Immature natural killer cell (primary cell): ENCODE results near the gene CTSO. TPM values are rescaled to one million over a fixed set of nuclear protein-coding genes. Genes with fewer than 3 reads are reported as not detected.
A peak's percentile ranks its signal among the peaks of the same experiment; 100 is the strongest.
"Not testable (repeated sequence)": the region's sequence is repeated elsewhere in the genome, so short reads cannot be mapped to it uniquely, and the experiment has no call there.

Source experiments
- DNase-seq, 3 donors: peaks; one replicate each; pipeline ENCODE4 v3.0.0; 2022; ENCODE audit warnings: mixed read lengths in 1 of 3
- H3K27ac Mint-ChIP-seq, 6 donors: one replicate each; pipeline ENCODE4 v1.8.0; 2020; ENCODE audit warnings: mixed read lengths in 6 of 6, mild to moderate bottlenecking in 5 of 6, inconsistent platforms in 4 of 6, moderate library complexity in 3 of 6
- H3K27me3 Mint-ChIP-seq, 3 donors: one replicate each; pipeline ENCODE4 v1.8.0; 2020 to 2021; ENCODE audit warnings: low read depth in 3 of 3, mild to moderate bottlenecking in 3 of 3, mixed read lengths in 3 of 3, moderate library complexity in 3 of 3, inconsistent platforms in 1 of 3
- H3K36me3 Mint-ChIP-seq, 3 donors: one replicate each; pipeline ENCODE4 v1.8.0; 2020; ENCODE audit warnings: mixed read lengths in 3 of 3, inconsistent platforms in 2 of 3, mild to moderate bottlenecking in 2 of 3
- H3K4me1 Mint-ChIP-seq, 2 donors: one replicate each; pipeline ENCODE4 v1.8.0; 2020; ENCODE audit warnings: inconsistent platforms in 2 of 2, mild to moderate bottlenecking in 2 of 2, mixed read lengths in 2 of 2, moderate library complexity in 1 of 2
- H3K4me3 Mint-ChIP-seq, 5 donors: one replicate each; pipeline ENCODE4 v1.8.0; 2020; ENCODE audit warnings: mild to moderate bottlenecking in 5 of 5, mixed read lengths in 5 of 5, inconsistent platforms in 3 of 5, moderate library complexity in 3 of 5
- H3K9me3 Mint-ChIP-seq, 6 donors: one replicate each; pipeline ENCODE4 v1.8.0; 2020; ENCODE audit warnings: mild to moderate bottlenecking in 6 of 6, mixed read lengths in 6 of 6, inconsistent platforms in 4 of 6, moderate library complexity in 3 of 6
- polyA plus RNA-seq, 3 donors: library from polyadenylated mRNA; unstranded; fragments of 300-500 nt; fragmentation: Illumina TruSeq; gene quantifications; one replicate each; pipeline ENCODE4 v1.2.3, GENCODE V29; 2021

The CTSO gene
- polyA plus RNA-seq, 3 donors from 2014 or later = 44.7 to 88.0 (median 58.1) TPM

DNA sequence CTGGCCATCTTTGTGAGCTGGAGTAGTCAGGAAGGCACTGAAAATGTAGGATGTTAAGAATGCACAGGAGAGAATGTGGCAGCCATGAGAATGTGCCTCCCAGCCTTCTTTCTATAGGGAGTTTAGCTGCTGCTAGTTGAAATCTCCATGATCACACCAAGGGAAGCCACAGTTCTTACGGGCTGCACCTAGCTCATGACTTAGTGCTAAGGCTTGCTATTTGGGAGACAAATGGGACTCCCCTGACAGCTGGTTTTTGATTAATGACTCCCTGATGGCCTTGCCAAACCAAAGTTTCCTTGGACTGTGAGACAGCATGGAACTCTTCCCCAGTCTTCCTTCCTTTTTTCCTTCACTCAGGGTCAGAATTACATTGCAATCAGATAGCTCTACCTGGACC lies 9.2 kb downstream of the CTSO start:
- Mint-ChIP-seq H3K27ac (no peak overlapping the region), H3K27me3 (no peaks in the 10 kb centered on the region), H3K4me1 (peaks cover 0 to 3% of the 10 kb centered on the region in 2 donors), H3K9me3 (no peaks in the 10 kb centered on the region), H3K36me3 (peaks cover 16 to 23% (median 21%) of the 10 kb centered on the region in 3 donors), H3K4me3 (no peak overlapping the region)
- no peak for DNase-seq

DNA sequence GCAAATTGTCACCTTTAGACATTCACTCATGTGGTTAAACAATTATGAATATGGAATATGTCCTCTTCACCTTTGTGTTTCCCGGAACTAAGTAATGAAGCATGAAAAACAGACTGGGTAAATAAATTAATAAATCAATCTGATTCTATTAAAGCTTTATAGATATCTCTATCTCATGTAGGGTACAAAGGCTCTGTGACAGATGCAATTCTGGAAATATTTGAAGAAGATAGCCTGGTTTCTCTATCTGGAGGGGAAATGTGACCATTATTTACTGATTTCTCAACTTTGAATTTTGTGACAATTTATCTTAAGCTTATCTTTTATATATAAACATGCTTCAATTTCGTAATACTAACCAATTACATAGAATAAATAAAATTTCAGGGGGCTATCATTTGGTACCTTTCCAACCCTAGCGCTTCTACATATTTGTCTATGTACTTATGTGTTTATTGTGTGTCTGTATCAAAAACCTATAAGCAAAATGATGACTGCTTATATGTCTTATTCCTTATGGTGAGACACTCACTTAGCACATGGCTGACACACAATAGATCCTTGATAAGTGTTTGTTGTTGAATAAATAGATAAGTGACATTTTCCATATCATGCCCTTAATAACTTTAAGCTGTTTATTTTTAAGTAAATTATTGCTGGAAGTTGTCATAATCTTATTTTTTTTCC lies 9.9 kb downstream of the CTSO start:
- no peak for DNase-seq
- Mint-ChIP-seq H3K36me3 (peaks cover 22 to 27% (median 24%) of the 10 kb centered on the region in 3 donors), H3K27ac (no peak overlapping the region), H3K9me3 (no peaks in the 10 kb centered on the region), H3K4me1 (no peaks in the 10 kb centered on the region), H3K4me3 (no peak overlapping the region), H3K27me3 (no peaks in the 10 kb centered on the region)

GRCh38 chr4:155941820-155942219 lies 11.8 kb downstream of the CTSO start:
- no peaks in the 10 kb centered on the region for H3K4me1 Mint-ChIP-seq
- peaks cover 28 to 40% (median 31%) of the 10 kb centered on the region in 3 donors for H3K36me3 Mint-ChIP-seq
- DNase-seq = no peak
- no peak overlapping the region for H3K27ac Mint-ChIP-seq
- no peaks in the 10 kb centered on the region for H3K9me3 Mint-ChIP-seq
- H3K27me3 Mint-ChIP-seq = peaks cover 0 to 2% (median 0%) of the 10 kb centered on the region in 3 donors
- no peak overlapping the region for H3K4me3 Mint-ChIP-seq

GRCh38 chr4:155941085-155941790 lies 12.4 kb downstream of the CTSO start:
- no peak overlapping the region for H3K4me3 Mint-ChIP-seq
- H3K4me1 Mint-ChIP-seq = no peaks in the 10 kb centered on the region
- H3K27me3 Mint-ChIP-seq = peaks cover 0 to 2% (median 0%) of the 10 kb centered on the region in 3 donors
- no peak overlapping the region for H3K27ac Mint-ChIP-seq
- peaks cover 31 to 44% (median 34%) of the 10 kb centered on the region in 3 donors for H3K36me3 Mint-ChIP-seq
- H3K9me3 Mint-ChIP-seq = no peaks in the 10 kb centered on the region
- no peak for DNase-seq

- no peak overlapping the region for H3K4me3 Mint-ChIP-seq
- peaks cover 28 to 61% (median 56%) of the 10 kb centered on the region in 3 donors for H3K36me3 Mint-ChIP-seq
- no peak for DNase-seq
- no peak overlapping the region for H3K27ac Mint-ChIP-seq
- peaks cover 0 to 2% (median 0%) of the 10 kb centered on the region in 3 donors for H3K27me3 Mint-ChIP-seq
- H3K9me3 Mint-ChIP-seq = no peaks in the 10 kb centered on the region
- H3K4me1 Mint-ChIP-seq = no peaks in the 10 kb centered on the region
Measured at GRCh38 chr4:155935389-155935986, 18.2 kb downstream of the CTSO start.

DNA sequence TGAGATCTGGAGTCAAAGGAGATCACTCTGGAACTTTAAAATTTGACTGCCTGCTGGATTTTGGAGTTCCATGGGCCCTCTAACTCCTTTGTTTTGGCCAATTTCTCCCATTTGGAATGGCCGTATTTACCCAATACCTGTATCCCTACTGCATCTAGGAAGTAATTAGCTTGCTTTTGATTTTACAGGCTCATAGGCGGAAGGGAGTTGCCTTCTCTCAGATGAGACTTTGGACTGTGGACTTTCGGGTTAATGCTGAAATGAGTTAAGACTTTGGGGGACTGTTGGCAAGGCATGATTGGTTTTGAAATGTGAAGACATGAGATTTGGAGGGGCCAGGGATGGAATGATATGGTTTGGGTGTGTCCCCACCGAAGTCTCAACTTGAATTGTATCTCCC lies 19.0 kb downstream of the CTSO start:
- H3K36me3 Mint-ChIP-seq = peaks cover 28 to 63% (median 57%) of the 10 kb centered on the region in 3 donors
- not testable (repeated sequence) for H3K27ac Mint-ChIP-seq, H3K4me1 Mint-ChIP-seq

GRCh38 chr4:155931634-155932033 lies 22.0 kb downstream of the CTSO start:
- Mint-ChIP-seq H3K4me1 (no peaks in the 10 kb centered on the region), H3K4me3 (no peak overlapping the region), H3K27ac (no peak overlapping the region), H3K36me3 (peaks cover 33 to 58% (median 57%) of the 10 kb centered on the region in 3 donors), H3K9me3 (no peaks in the 10 kb centered on the region), H3K27me3 (no peaks in the 10 kb centered on the region)
- DNase-seq = no peak

More for the DNA sequence above, 19.0 kb downstream of the CTSO start:
- DNase-seq, H3K9me3 Mint-ChIP-seq, H3K27me3 Mint-ChIP-seq, H3K4me3 Mint-ChIP-seq: not testable (repeated sequence)

DNA sequence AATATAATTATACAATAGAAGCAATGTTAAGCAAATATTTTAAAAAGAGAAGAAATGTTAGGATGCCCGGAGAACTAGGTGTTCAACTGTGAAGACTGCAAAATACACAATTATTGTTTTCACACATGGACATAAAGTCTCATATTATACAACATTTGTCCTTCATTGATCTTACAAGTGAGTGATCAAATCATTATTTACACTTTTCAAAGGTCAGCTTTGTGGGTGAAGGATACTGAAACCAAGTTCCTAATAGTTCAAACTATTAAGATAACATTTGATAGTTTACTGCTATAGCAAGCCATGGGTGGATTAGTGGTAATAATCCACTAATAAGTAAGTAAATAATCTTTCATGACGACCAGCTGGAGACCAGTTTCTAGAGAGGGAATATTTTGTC lies 23.3 kb downstream of the CTSO start:
- Mint-ChIP-seq H3K4me1 (no peaks in the 10 kb centered on the region), H3K9me3 (no peaks in the 10 kb centered on the region), H3K36me3 (peaks cover 41 to 57% (median 52%) of the 10 kb centered on the region in 3 donors), H3K27me3 (no peaks in the 10 kb centered on the region), H3K27ac (no peak overlapping the region), H3K4me3 (no peak overlapping the region)
- DNase-seq = no peak

GRCh38 chr4:155929833-155930232 lies 23.8 kb downstream of the CTSO start:
- Mint-ChIP-seq H3K27ac (peak overlapping the region in 1 of 6 donors; percentile 5), H3K4me3 (no peak overlapping the region), H3K9me3 (no peaks in the 10 kb centered on the region), H3K36me3 (peaks cover 41 to 55% (median 52%) of the 10 kb centered on the region in 3 donors), H3K4me1 (no peaks in the 10 kb centered on the region), H3K27me3 (no peaks in the 10 kb centered on the region)
- DNase-seq = no peak

- H3K36me3 Mint-ChIP-seq = peaks cover 47 to 56% (median 52%) of the 10 kb centered on the region in 3 donors
Measured at GRCh38 chr4:155924637-155925036, 29.0 kb downstream of the CTSO start.

GRCh38 chr4:155921597-155921996 lies 32.1 kb downstream of the CTSO start:
- Mint-ChIP-seq H3K9me3 (no peaks in the 10 kb centered on the region), H3K27ac (no peak overlapping the region), H3K4me1 (no peaks in the 10 kb centered on the region), H3K27me3 (no peaks in the 10 kb centered on the region), H3K36me3 (peaks cover 31 to 39% (median 37%) of the 10 kb centered on the region in 3 donors), H3K4me3 (no peak overlapping the region)
- DNase-seq = no peak

More at GRCh38 chr4:155924637-155925036, 29.0 kb downstream of the CTSO start:
- DNase-seq = no peak
- H3K27me3 Mint-ChIP-seq = no peaks in the 10 kb centered on the region
- H3K9me3 Mint-ChIP-seq = no peaks in the 10 kb centered on the region
- H3K4me1 Mint-ChIP-seq = no peaks in the 10 kb centered on the region
- H3K4me3 Mint-ChIP-seq = no peak overlapping the region
- peak overlapping the region in 1 of 6 donors; percentile 10 for H3K27ac Mint-ChIP-seq

DNA sequence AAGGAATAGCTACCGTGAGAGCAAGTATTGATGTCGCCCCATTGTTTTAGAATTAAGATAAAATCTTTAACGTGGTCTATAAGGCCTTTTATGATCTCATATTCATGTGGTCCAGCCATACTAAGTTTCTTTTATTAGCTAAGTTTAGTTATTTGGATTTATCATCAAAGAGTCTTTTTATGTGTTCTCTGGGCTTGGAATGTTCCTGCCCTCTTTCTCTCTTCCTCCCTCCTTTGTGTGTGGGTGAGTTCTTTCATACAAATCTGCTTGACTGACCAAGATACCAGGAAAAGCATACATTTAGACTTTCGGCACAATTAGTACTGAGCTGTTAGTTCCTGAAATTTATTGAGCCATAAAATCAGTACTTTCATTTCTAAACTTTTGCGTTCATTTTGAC lies 38.9 kb downstream of the CTSO start:
- H3K27ac Mint-ChIP-seq = no peak overlapping the region
- H3K27me3 Mint-ChIP-seq = peaks cover 0 to 2% (median 0%) of the 10 kb centered on the region in 3 donors
- no peak for DNase-seq
- no peaks in the 10 kb centered on the region for H3K9me3 Mint-ChIP-seq
- H3K4me1 Mint-ChIP-seq = no peaks in the 10 kb centered on the region
- H3K4me3 Mint-ChIP-seq = no peak overlapping the region
- no peaks in the 10 kb centered on the region for H3K36me3 Mint-ChIP-seq

- no peaks in the 10 kb centered on the region for H3K4me1 Mint-ChIP-seq
- no peak overlapping the region for H3K27ac Mint-ChIP-seq
- no peaks in the 10 kb centered on the region for H3K36me3 Mint-ChIP-seq
- no peak for DNase-seq
- H3K9me3 Mint-ChIP-seq = no peaks in the 10 kb centered on the region
- no peak overlapping the region for H3K4me3 Mint-ChIP-seq
- peaks cover 0 to 5% (median 0%) of the 10 kb centered on the region in 3 donors for H3K27me3 Mint-ChIP-seq
Measured at GRCh38 chr4:155911905-155912304, 41.8 kb downstream of the CTSO start.

- no peaks in the 10 kb centered on the region for H3K36me3 Mint-ChIP-seq
- DNase-seq = no peak
- no peak overlapping the region for H3K27ac Mint-ChIP-seq
- peaks cover 0 to 5% (median 0%) of the 10 kb centered on the region in 3 donors for H3K27me3 Mint-ChIP-seq
- no peaks in the 10 kb centered on the region for H3K9me3 Mint-ChIP-seq
- H3K4me3 Mint-ChIP-seq = no peak overlapping the region
- no peaks in the 10 kb centered on the region for H3K4me1 Mint-ChIP-seq
Measured at GRCh38 chr4:155909615-155910226, 43.9 kb downstream of the CTSO start.
